HepG2 (cell line): ENCODE data around the gene GFAP. TPM values are rescaled to one million over a fixed set of nuclear protein-coding genes. Genes with fewer than 3 reads are reported as not detected.

ENCODE experiments used
- ATAC-seq: fragments of 200-7000 bp; cut with Tn5 transposase; 3 replicates; pipeline ENCODE4 v1.9.1; 2020; ENCODE audit warnings: mild to moderate bottlenecking, moderate library complexity
- BruUV-seq: library from RNA; stranded (reverse); fragments of 400-500 nt; replicated peaks from 2 replicates; lab custom pipeline; 2021; lab: Mats Ljungman, UMichigan
- CTCF ChIA-PET: fragments of 300-600 bp; formaldehyde crosslinking; extraction: SDS; loops from one replicate; lab custom pipeline; 2021; ENCODE audit warnings: low total read pairs, inconsistent platforms, low intra/inter-chr PET ratio; lab: Yijun Ruan, JAX
- POLR2A ChIA-PET: fragments of 350-600 bp; sonication (Branson Sonifier 250); formaldehyde crosslinking; loops from one replicate; lab custom pipeline; 2020; ENCODE audit warnings: antibody characterized with exemption, inconsistent platforms; lab: Yijun Ruan, JAX
- DNase-seq: peaks from one replicate; pipeline ENCODE4 v3.0.0-alpha.2; 2015; ENCODE audit warnings: low spot score
- FAIRE-seq: peaks from 3 replicates; lab custom pipeline; 2011; peaks lifted over from hg19 to GRCh38; lab: Jason Lieb, UNC
- H2AFZ ChIP-seq: one replicate; pipeline ENCODE4 v1.6.1; 2011; ENCODE audit warnings: low read length, inconsistent platforms
- H3K27ac ChIP-seq: fragments of 300-600 bp; 3 replicates; pipeline ENCODE4 v1.8.0; 2011; ENCODE audit warnings: mixed run types, mild to moderate bottlenecking, mixed read lengths, low read length, inconsistent platforms; ENCODE audit not compliant: insufficient read depth; ENCODE audit errors: extremely low read length
- H3K27me3 ChIP-seq, 2 experiments: fragments of 200-600 bp in 1 of 2; 2 replicates in 1 of 2; 3 replicates in 1 of 2; pipeline versions ENCODE4 v1.6.0 to v1.8.0; 2011; ENCODE audit warnings: low read length in 2 of 2, mild to moderate bottlenecking in 2 of 2, moderate library complexity in 2 of 2, inconsistent platforms in 1 of 2; ENCODE audit not compliant: insufficient read depth in 2 of 2, control insufficient read depth in 1 of 2
- H3K36me3 ChIP-seq, 2 experiments: fragments of 200-600 bp in 1 of 2; replicated peaks in 1 of 2; 2 replicates in 1 of 2; 3 replicates in 1 of 2; pipeline versions ENCODE4 v1.5.1 to v1.8.0; 2011; ENCODE audit warnings: low read length in 2 of 2, inconsistent platforms in 1 of 2; ENCODE audit not compliant: insufficient read depth in 2 of 2, control insufficient read depth in 1 of 2
- H3K4me1 ChIP-seq: 2 replicates; pipeline ENCODE4 v1.5.1; 2012; ENCODE audit warnings: low read length, inconsistent platforms; ENCODE audit not compliant: insufficient read depth
- H3K4me2 ChIP-seq: 2 replicates; pipeline ENCODE4 v1.6.0; 2011; ENCODE audit warnings: low read depth, low read length, inconsistent platforms
- H3K4me3 ChIP-seq, 3 experiments: fragments of 200-600 bp in 1 of 3; sonication (generic), shearing (Covaris generic) in 1 of 3; replicated peaks in 1 of 3; 2 replicates each; pipeline ENCODE4 v1.5.1; 2011 to 2016; ENCODE audit warnings: low read length in 3 of 3, inconsistent platforms in 2 of 3, low read depth in 2 of 3, mild to moderate bottlenecking in 2 of 3, control low read depth in 1 of 3, mixed read lengths in 1 of 3; ENCODE audit not compliant: insufficient read depth in 1 of 3
- H3K79me2 ChIP-seq: one replicate; pipeline ENCODE4 v1.6.1; 2011; ENCODE audit warnings: low read length, inconsistent platforms; ENCODE audit not compliant: insufficient read depth
- H3K9ac ChIP-seq: 2 replicates; pipeline ENCODE4 v1.6.0; 2011; ENCODE audit warnings: mild to moderate bottlenecking, low read depth, low read length, inconsistent platforms; ENCODE audit not compliant: insufficient read depth
- H3K9me3 ChIP-seq: 2 replicates; pipeline ENCODE4 v1.5.1; 2012; ENCODE audit warnings: mild to moderate bottlenecking, low read length
- H4K20me1 ChIP-seq: 2 replicates; pipeline ENCODE4 v1.6.0; 2011; ENCODE audit warnings: inconsistent platforms, mild to moderate bottlenecking, low read length, moderate library complexity; ENCODE audit not compliant: insufficient read depth
- FOXA3 ChIP-seq: IDR thresholded peaks from 2 replicates; pipeline ENCODE4 v1.6.1; 2016; ENCODE audit warnings: missing genetic modification reagents, missing compliant biosample characterization
- PAF1 ChIP-seq: IDR thresholded peaks from 2 replicates; pipeline ENCODE4 v1.6.1; 2016; ENCODE audit warnings: missing genetic modification reagents, missing compliant biosample characterization
- POLR2A ChIP-seq, 2 experiments: IDR thresholded peaks; 2 replicates each; pipeline ENCODE4 v1.6.1; 2011; ENCODE audit warnings: low read depth in 2 of 2, low read length in 2 of 2, mild to moderate bottlenecking in 1 of 2, moderate library complexity in 1 of 2; ENCODE audit not compliant: insufficient read depth in 1 of 2
- RBM22 ChIP-seq: fragments of 200-400 bp; formaldehyde crosslinking; optimal IDR thresholded peaks from 2 replicates; pipeline ENCODE3; 2017; ENCODE audit warnings: mild to moderate bottlenecking, low read length, moderate library complexity
- SATB2 ChIP-seq: sonication (generic); formaldehyde crosslinking; IDR thresholded peaks from 2 replicates; pipeline ENCODE4 v1.5.0; 2020; ENCODE audit warnings: missing genetic modification reagents
- TBP ChIP-seq: sonication (generic); formaldehyde crosslinking; IDR thresholded peaks from 2 replicates; pipeline ENCODE4 v1.5.0; 2020; ENCODE audit warnings: missing genetic modification reagents
- ZNF720 ChIP-seq: sonication (generic); formaldehyde crosslinking; IDR thresholded peaks from 2 replicates; pipeline ENCODE4 v1.4.0; 2020; ENCODE audit warnings: missing genetic modification reagents
- ZNF879 ChIP-seq: sonication (generic); formaldehyde crosslinking; IDR thresholded peaks from 2 replicates; pipeline ENCODE4 v1.8.1; 2023; ENCODE audit warnings: missing genetic modification reagents
- WGBS: methylation state at CpG from one replicate; pipeline ENCODE4 v1.1.6; 2017; ENCODE audit warnings: low lambda C conversion rate; 5-methylcytosine and 5-hydroxymethylcytosine counted together
- in situ Hi-C: cut with HindIII; loops from 2 replicates; pipeline ENCODE4 v1.10.0; 2017; ENCODE audit warnings: low pct_unique_long_range_greater_than_20kb; ENCODE audit not compliant: extremely low pct_ligation_motif_present
- intact Hi-C: fragments of 100-400 bp; cut with micrococcal nuclease; formaldehyde crosslinking; loops from one replicate; pipeline ENCODE4 v1.10.0; 2022; ENCODE audit not compliant: unreplicated experiment
- polyA plus RNA-seq, 8 experiments: library from polyadenylated mRNA; depleted of rRNA in 3 of 8; stranded (reverse) in 7 of 8; unstranded in 1 of 8; fragments of >200 nt; fragmentation: Illumina TruSeq in 4 of 8; extraction: Trizol in 4 of 8; gene quantifications; 2 replicates each; pipeline versions ENCODE4 v1.2.1 to v1.2.3, GENCODE V29; 2011 to 2016; ENCODE audit warnings: low read depth in 4 of 8, missing spikeins in 1 of 8, mixed read lengths in 1 of 8; ENCODE audit not compliant: insufficient read depth in 1 of 8
- total RNA-seq, 5 experiments: library from RNA; depleted of rRNA; stranded (reverse); fragments of >200 nt; fragmentation: Illumina TruSeq; extraction: Trizol; gene quantifications; 2 replicates each; pipeline ENCODE4 v1.2.3, GENCODE V29; 2016; ENCODE audit warnings: low read depth in 1 of 5
- TF ChIP-seq, protein P1 (sequence below): IDR thresholded peaks from 2 replicates; pipeline ENCODE4 v1.6.1; 2016; ENCODE audit warnings: mild to moderate bottlenecking
- TF ChIP-seq, protein P2 (sequence below): sonication (generic); formaldehyde crosslinking; IDR thresholded peaks from 2 replicates; pipeline ENCODE4 v1.4.0; 2020; ENCODE audit warnings: missing genetic modification reagents
- TF ChIP-seq, protein P3 (sequence below): sonication (generic); formaldehyde crosslinking; IDR thresholded peaks from 2 replicates; pipeline ENCODE4 v1.8.1; 2023; ENCODE audit warnings: mild to moderate bottlenecking, moderate library complexity, missing genetic modification reagents

GFAP gene
- total and polyA plus RNA-seq, 2 of the 13 experiments (the other 11 are each of a cell fraction or from before 2014, with no cell fraction given) = 0.11 to 0.29 TPM

DNA sequence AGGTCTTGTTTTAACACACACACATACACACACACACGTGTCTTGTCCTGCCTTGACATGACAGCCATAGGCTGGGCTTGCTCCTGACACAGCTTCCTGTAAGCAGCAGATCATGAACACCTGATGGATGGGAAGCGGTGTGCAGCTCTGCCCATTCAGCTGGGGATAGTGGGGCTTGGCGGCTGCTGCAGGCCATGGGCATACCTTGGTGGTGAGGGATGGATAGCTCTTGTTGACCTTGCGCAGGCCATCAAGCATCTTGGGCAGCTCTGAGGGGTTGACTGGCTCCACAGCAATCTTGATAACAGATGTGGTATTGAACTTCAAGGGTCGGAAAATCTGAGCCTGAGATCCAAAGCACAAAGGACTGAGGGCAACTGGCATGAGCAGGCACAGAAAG, 55.6 kb downstream of the GFAP start:
- no peak overlapping the region for H3K4me3 ChIP-seq
- no peak overlapping the region for H3K4me2 ChIP-seq
- no peak overlapping the region for H3K27ac ChIP-seq
- peaks cover 29% of the 10 kb centered on the region for H3K4me1 ChIP-seq
- no peak overlapping the region for H2AFZ ChIP-seq
- peak; percentile 12 for TF ChIP-seq RBM22
- TF ChIP-seq PAF1 (CRISPR knock-in tag) = no peak
- peak in 1 of 2 experiments; percentile 31; a peak in 1 of 4 replicates for TF ChIP-seq POLR2A (IDR thresholded peaks at IDR 0.05; ENCODE audit: insufficient read depth in 1 of 2, low read depth in 2 of 2, low read length in 2 of 2)
- TF ChIP-seq, all 625 proteins: peak for 2
- FAIRE-seq (no peak), DNase-seq (no peak), ATAC-seq (no peak)
- no TSS peak for BruUV-seq
- WGBS = 94% methylated on average over 5 of the region's 5 CpGs
- Histone ChIP-seq H3K36me3 (peaks cover 60 to 86% of the 10 kb centered on the region in 2 experiments), H3K27me3 (no peaks in the 10 kb centered on the region), H4K20me1 (no peaks in the 10 kb centered on the region), H3K79me2 (no peaks in the 10 kb centered on the region), H3K9ac (no peak overlapping the region), H3K9me3 (no peaks in the 10 kb centered on the region)
- intact Hi-C loops (no loop called here), in situ Hi-C loops (no loop called here)
- CTCF ChIA-PET = no interaction called here
- POLR2A ChIA-PET = interaction anchor here (0.7 kb wide), 1 partner anchor 31 kb away, joined by 3 read pairs; no protein-coding TSS in a partner anchor

DNA sequence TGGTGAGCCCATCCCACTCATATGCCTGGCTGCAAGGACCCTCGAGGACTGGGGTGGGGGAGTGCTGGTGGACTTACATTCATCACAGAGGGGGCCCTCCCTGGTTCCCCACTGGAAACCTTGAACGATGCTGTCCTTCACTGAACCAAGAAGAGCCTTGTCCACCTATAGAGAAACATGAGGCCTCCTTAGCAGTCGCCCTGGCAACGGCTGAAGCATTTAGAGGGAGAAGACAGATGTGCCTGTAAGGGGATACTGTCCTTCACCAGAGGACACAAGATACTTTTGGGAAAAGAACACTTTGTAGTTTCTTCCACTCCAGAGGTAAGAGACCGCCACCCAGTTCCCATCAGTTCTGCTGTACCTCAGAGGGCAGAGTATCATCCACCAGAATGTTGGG, 61.1 kb downstream of the GFAP start:
- 98% methylated on average over 5 of the region's 5 CpGs for WGBS
- H3K36me3 ChIP-seq = peaks cover 56 to 89% of the 10 kb centered on the region in 2 experiments
- H2AFZ ChIP-seq = no peak overlapping the region
- H3K9ac ChIP-seq = no peak overlapping the region
- ATAC-seq = no peak
- no peak overlapping the region for H3K4me2 ChIP-seq
- BruUV-seq = no TSS peak
- CTCF ChIA-PET = no interaction called here
- no peaks in the 10 kb centered on the region for H3K79me2 ChIP-seq
- in situ Hi-C loops (no loop called here), intact Hi-C loops (no loop called here)
- no peaks in the 10 kb centered on the region; the same call in 1 of the 2 replicates for H4K20me1 ChIP-seq
- no peaks in the 10 kb centered on the region for H3K9me3 ChIP-seq
- TF ChIP-seq, protein P1, sequence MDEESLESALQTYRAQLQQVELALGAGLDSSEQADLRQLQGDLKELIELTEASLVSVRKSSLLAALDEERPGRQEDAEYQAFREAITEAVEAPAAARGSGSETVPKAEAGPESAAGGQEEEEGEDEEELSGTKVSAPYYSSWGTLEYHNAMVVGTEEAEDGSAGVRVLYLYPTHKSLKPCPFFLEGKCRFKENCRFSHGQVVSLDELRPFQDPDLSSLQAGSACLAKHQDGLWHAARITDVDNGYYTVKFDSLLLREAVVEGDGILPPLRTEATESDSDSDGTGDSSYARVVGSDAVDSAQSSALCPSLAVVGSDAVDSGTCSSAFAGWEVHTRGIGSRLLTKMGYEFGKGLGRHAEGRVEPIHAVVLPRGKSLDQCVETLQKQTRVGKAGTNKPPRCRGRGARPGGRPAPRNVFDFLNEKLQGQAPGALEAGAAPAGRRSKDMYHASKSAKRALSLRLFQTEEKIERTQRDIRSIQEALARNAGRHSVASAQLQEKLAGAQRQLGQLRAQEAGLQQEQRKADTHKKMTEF (CRISPR knock-in tag) = no peak
- TF ChIP-seq, protein P2, sequence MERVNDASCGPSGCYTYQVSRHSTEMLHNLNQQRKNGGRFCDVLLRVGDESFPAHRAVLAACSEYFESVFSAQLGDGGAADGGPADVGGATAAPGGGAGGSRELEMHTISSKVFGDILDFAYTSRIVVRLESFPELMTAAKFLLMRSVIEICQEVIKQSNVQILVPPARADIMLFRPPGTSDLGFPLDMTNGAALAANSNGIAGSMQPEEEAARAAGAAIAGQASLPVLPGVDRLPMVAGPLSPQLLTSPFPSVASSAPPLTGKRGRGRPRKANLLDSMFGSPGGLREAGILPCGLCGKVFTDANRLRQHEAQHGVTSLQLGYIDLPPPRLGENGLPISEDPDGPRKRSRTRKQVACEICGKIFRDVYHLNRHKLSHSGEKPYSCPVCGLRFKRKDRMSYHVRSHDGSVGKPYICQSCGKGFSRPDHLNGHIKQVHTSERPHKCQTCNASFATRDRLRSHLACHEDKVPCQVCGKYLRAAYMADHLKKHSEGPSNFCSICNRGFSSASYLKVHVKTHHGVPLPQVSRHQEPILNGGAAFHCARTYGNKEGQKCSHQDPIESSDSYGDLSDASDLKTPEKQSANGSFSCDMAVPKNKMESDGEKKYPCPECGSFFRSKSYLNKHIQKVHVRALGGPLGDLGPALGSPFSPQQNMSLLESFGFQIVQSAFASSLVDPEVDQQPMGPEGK (CRISPR knock-in tag) = no peak
- TF ChIP-seq TBP (CRISPR knock-in tag) (no peak), FOXA3 (no peak), ZNF720 (CRISPR knock-in tag) (no peak), SATB2 (CRISPR knock-in tag) (no peak), ZNF879 (no peak)
- TF ChIP-seq, protein P3, sequence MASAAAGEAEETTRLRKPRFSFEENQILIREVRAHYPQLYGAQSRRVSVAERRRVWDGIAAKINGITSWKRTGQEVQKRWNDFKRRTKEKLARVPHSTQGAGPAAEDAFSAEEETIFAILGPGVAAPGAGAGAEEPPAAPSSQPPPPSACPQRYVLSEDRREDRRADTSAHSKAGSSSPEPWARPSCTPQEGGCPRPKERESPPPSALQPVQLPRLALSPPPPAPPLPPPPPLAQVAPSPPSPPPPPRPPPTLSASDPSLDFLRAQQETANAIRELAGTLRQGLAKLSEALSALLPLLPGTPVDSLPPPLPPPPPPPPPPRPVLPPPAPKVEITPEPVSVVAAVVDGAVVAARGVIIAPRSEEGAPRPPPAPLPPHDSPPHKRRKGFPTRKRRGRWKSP (CRISPR knock-in tag) = no peak
- no peak for FAIRE-seq
- H3K27me3 ChIP-seq = no peaks in the 10 kb centered on the region
- no peaks in the 10 kb centered on the region for H3K4me1 ChIP-seq
- H3K27ac ChIP-seq = no peak overlapping the region
- no peak for DNase-seq
- POLR2A ChIA-PET = no interaction called here
- H3K4me3 ChIP-seq = no peak overlapping the region
